ENCODE data around the gene TOR1AIP2. TPM values are rescaled to one million over a fixed set of nuclear protein-coding genes. Genes with fewer than 3 reads are reported as not detected.

The TOR1AIP2 gene
- total and polyA plus RNA-seq, 2 of the 13 experiments (the other 11 are each of a cell fraction or from before 2014, with no cell fraction given) = 35.2 to 65.8 TPM

DNA sequence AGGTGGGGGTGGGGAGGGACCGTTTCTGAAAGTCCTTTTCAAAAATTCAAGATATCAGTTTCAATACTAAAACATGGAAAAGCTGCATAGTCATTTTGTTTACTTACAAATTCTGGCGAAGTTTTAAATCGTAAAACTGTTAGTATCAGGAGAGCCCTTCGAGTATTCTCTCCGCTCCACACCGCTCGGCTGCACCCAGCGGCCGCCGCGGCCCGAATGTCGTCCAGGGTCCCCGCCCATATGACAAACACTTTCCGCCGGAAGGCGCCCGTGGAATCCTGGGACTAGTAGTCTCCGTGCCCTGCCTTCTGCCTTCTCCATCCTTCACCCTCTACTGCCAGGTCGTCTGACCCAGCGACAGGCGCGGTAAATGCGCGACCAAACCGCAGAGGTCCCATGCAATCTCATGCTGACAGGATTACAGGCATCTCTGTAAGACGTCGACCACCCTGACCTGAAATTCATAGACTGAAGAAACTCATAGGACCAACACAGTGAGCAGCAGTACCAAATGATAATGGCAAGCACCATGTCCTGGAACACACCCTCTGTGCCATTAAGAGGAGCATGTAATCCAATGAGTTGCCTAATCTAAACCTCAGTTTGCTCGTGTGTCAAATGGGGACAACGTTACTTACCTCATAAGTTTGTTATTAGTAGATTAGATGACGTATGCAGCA, at the start of gene TOR1AIP2 (continued):
- TF ChIP-seq, protein P1, sequence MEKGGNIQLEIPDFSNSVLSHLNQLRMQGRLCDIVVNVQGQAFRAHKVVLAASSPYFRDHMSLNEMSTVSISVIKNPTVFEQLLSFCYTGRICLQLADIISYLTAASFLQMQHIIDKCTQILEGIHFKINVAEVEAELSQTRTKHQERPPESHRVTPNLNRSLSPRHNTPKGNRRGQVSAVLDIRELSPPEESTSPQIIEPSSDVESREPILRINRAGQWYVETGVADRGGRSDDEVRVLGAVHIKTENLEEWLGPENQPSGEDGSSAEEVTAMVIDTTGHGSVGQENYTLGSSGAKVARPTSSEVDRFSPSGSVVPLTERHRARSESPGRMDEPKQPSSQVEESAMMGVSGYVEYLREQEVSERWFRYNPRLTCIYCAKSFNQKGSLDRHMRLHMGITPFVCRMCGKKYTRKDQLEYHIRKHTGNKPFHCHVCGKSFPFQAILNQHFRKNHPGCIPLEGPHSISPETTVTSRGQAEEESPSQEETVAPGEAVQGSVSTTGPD (CRISPR knock-in tag; IDR thresholded peaks at IDR 0.05) = no peak
- TF ChIP-seq KDM5A (IDR thresholded peaks at IDR 0.05; ENCODE audit: borderline replicate concordance, low read length) = no peak
- no peak for TF ChIP-seq SAFB2 (CRISPR knock-in tag; IDR thresholded peaks at IDR 0.05; ENCODE audit: borderline replicate concordance, low read depth)
- no peak for TF ChIP-seq ETV6 (CRISPR knock-in tag; conservative IDR thresholded peaks at IDR 0.05)
- TF ChIP-seq ZNF562 (CRISPR knock-in tag; IDR thresholded peaks at IDR 0.05; ENCODE audit: borderline replicate concordance) = no peak
- TF ChIP-seq SETDB1 (CRISPR knock-in tag; IDR thresholded peaks at IDR 0.05; ENCODE audit: borderline replicate concordance) = no peak
- TF ChIP-seq TCF7 (IDR thresholded peaks at IDR 0.05; ENCODE audit: low read depth) = no peak
- no peak for TF ChIP-seq ARID2 (CRISPR knock-in tag; IDR thresholded peaks at IDR 0.05; ENCODE audit: borderline replicate concordance)
- TF ChIP-seq ZNF329 (CRISPR knock-in tag; IDR thresholded peaks at IDR 0.05; ENCODE audit: low read depth) = no peak
- TF ChIP-seq, protein P2, sequence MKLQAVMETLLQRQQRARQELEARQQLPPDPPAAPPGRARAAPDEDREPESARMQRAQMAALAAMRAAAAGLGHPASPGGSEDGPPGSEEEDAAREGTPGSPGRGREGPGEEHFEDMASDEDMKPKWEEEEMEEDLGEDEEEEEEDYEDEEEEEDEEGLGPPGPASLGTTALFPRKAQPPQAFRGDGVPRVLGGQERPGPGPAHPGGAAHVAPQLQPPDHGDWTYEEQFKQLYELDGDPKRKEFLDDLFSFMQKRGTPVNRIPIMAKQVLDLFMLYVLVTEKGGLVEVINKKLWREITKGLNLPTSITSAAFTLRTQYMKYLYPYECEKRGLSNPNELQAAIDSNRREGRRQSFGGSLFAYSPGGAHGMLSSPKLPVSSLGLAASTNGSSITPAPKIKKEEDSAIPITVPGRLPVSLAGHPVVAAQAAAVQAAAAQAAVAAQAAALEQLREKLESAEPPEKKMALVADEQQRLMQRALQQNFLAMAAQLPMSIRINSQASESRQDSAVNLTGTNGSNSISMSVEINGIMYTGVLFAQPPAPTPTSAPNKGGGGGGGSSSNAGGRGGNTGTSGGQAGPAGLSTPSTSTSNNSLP (IDR thresholded peaks at IDR 0.05; ENCODE audit: low read depth, low read length) = no peak; the same call in 1 of the 2 replicates
- TF ChIP-seq HOXA7 (CRISPR knock-in tag; IDR thresholded peaks at IDR 0.05) = no peak
- peak; percentile 82 for TF ChIP-seq PHF8 (CRISPR knock-in tag; IDR thresholded peaks at IDR 0.05)
- no peak for TF ChIP-seq PRPF4 (IDR thresholded peaks at IDR 0.05; ENCODE audit: low read depth, low read length, poor library complexity, severe bottlenecking)
- TF ChIP-seq SP4 (CRISPR knock-in tag; IDR thresholded peaks at IDR 0.05) = no peak
- no peak for TF ChIP-seq ZNF17 (CRISPR knock-in tag; IDR thresholded peaks at IDR 0.05)
- TF ChIP-seq, protein P3, sequence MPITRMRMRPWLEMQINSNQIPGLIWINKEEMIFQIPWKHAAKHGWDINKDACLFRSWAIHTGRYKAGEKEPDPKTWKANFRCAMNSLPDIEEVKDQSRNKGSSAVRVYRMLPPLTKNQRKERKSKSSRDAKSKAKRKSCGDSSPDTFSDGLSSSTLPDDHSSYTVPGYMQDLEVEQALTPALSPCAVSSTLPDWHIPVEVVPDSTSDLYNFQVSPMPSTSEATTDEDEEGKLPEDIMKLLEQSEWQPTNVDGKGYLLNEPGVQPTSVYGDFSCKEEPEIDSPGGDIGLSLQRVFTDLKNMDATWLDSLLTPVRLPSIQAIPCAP (CRISPR knock-in tag; IDR thresholded peaks at IDR 0.05; ENCODE audit: low read depth) = no peak
- TF ChIP-seq SP140L (CRISPR knock-in tag; IDR thresholded peaks at IDR 0.05; ENCODE audit: borderline replicate concordance) = no peak
- no peak for TF ChIP-seq ZNF816 (CRISPR knock-in tag; IDR thresholded peaks at IDR 0.05; ENCODE audit: borderline replicate concordance)
- TF ChIP-seq, protein P4, sequence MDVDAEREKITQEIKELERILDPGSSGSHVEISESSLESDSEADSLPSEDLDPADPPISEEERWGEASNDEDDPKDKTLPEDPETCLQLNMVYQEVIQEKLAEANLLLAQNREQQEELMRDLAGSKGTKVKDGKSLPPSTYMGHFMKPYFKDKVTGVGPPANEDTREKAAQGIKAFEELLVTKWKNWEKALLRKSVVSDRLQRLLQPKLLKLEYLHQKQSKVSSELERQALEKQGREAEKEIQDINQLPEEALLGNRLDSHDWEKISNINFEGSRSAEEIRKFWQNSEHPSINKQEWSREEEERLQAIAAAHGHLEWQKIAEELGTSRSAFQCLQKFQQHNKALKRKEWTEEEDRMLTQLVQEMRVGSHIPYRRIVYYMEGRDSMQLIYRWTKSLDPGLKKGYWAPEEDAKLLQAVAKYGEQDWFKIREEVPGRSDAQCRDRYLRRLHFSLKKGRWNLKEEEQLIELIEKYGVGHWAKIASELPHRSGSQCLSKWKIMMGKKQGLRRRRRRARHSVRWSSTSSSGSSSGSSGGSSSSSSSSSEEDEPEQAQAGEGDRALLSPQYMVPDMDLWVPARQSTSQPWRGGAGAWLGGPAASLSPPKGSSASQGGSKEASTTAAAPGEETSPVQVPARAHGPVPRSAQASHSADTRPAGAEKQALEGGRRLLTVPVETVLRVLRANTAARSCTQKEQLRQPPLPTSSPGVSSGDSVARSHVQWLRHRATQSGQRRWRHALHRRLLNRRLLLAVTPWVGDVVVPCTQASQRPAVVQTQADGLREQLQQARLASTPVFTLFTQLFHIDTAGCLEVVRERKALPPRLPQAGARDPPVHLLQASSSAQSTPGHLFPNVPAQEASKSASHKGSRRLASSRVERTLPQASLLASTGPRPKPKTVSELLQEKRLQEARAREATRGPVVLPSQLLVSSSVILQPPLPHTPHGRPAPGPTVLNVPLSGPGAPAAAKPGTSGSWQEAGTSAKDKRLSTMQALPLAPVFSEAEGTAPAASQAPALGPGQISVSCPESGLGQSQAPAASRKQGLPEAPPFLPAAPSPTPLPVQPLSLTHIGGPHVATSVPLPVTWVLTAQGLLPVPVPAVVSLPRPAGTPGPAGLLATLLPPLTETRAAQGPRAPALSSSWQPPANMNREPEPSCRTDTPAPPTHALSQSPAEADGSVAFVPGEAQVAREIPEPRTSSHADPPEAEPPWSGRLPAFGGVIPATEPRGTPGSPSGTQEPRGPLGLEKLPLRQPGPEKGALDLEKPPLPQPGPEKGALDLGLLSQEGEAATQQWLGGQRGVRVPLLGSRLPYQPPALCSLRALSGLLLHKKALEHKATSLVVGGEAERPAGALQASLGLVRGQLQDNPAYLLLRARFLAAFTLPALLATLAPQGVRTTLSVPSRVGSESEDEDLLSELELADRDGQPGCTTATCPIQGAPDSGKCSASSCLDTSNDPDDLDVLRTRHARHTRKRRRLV (CRISPR knock-in tag; IDR thresholded peaks at IDR 0.05) = peak; percentile 66

All from HepG2 (cell line).